ENCODE results near the gene OLFML1. TPM values are rescaled to one million over a fixed set of nuclear protein-coding genes. Genes with fewer than 3 reads are reported as not detected.

OLFML1 gene
- total and polyA plus RNA-seq, 2 of the 13 experiments (the other 11 are each of a cell fraction or from before 2014, with no cell fraction given): 0.89 to 0.90 TPM

Other genes with a start within 250 kb of the OLFML1 start
- not detected in 2 replicates for gene SYT9, start 233.6 kb upstream of the OLFML1 start, total RNA-seq (2016; rRNA removed; fragmentation: Illumina TruSeq; extraction: Trizol)
- gene SYT9, start 233.6 kb upstream of the OLFML1 start, polyA plus RNA-seq (2011; rRNA removed): not detected in 2 replicates
- gene PPFIBP2, start 28.5 kb downstream of the OLFML1 start, total RNA-seq (2016; rRNA removed; fragmentation: Illumina TruSeq; extraction: Trizol): 15.0 and 15.8 TPM in 2 replicates
- 41.6 and 52.5 TPM in 2 replicates for gene PPFIBP2, start 28.5 kb downstream of the OLFML1 start, polyA plus RNA-seq (2011; rRNA removed)
- gene CYB5R2, start 188.0 kb downstream of the OLFML1 start, total RNA-seq (2016; rRNA removed; fragmentation: Illumina TruSeq; extraction: Trizol): 0.51 and 0.53 TPM in 2 replicates
- 0.40 and 1.2 TPM in 2 replicates for gene CYB5R2, start 188.0 kb downstream of the OLFML1 start, polyA plus RNA-seq (2011; rRNA removed)
- not detected in 2 replicates for gene OVCH2, start 221.0 kb downstream of the OLFML1 start, total RNA-seq (2016; rRNA removed; fragmentation: Illumina TruSeq; extraction: Trizol)
- gene OVCH2, start 221.0 kb downstream of the OLFML1 start, polyA plus RNA-seq (2011; rRNA removed): not detected in 2 replicates

Measured in HepG2 (cell line).